H9 (cell line): ENCODE measurements around the gene HBS1L. TPM values are rescaled to one million over a fixed set of nuclear protein-coding genes. Genes with fewer than 3 reads are reported as not detected.

ENCODE experiments used
- DNase-seq: peaks from one replicate; pipeline ENCODE4 v3.0.0-alpha.2; 2017
- H2AFZ ChIP-seq: one replicate; pipeline ENCODE4 v1.6.1; 2013; ENCODE audit warnings: mild to moderate bottlenecking, low read length, control low read depth, moderate library complexity
- H2AK5ac ChIP-seq: 2 replicates; pipeline ENCODE4 v1.6.1; 2013; ENCODE audit warnings: low read length, control low read depth, mixed read lengths; ENCODE audit not compliant: insufficient read length
- H2BK120ac ChIP-seq: one replicate; pipeline ENCODE4 v1.6.1; 2013; ENCODE audit warnings: low read depth, mild to moderate bottlenecking, low read length, control low read depth, inconsistent platforms; ENCODE audit not compliant: poor library complexity, severe bottlenecking
- H2BK12ac ChIP-seq: 2 replicates; pipeline ENCODE4 v1.6.1; 2013; ENCODE audit warnings: low read length, control low read depth, mixed read lengths, low read depth; ENCODE audit not compliant: insufficient read length
- H2BK15ac ChIP-seq: 2 replicates; pipeline ENCODE4 v1.6.1; 2013; ENCODE audit warnings: low read depth, low read length, control low read depth
- H2BK20ac ChIP-seq: one replicate; pipeline ENCODE4 v1.6.1; 2013; ENCODE audit warnings: low read depth, mild to moderate bottlenecking, low read length, control low read depth, inconsistent platforms; ENCODE audit not compliant: poor library complexity, severe bottlenecking
- H2BK5ac ChIP-seq: 2 replicates; pipeline ENCODE4 v1.6.1; 2013; ENCODE audit warnings: low read length, control low read depth, mixed read lengths; ENCODE audit not compliant: insufficient read length
- H3K14ac ChIP-seq: 2 replicates; pipeline ENCODE4 v1.6.1; 2013; ENCODE audit warnings: low read length, control low read depth; ENCODE audit not compliant: insufficient read depth
- H3K18ac ChIP-seq: 2 replicates; pipeline ENCODE4 v1.6.1; 2013; ENCODE audit warnings: low read depth, mild to moderate bottlenecking, mixed read lengths, low read length, control low read depth; ENCODE audit not compliant: insufficient read length
- H3K23ac ChIP-seq: 2 replicates; pipeline ENCODE4 v1.6.1; 2013; ENCODE audit warnings: low read length, control low read depth, mixed read lengths, low read depth; ENCODE audit not compliant: insufficient read length
- H3K23me2 ChIP-seq: 2 replicates; pipeline ENCODE4 v1.6.1; 2013; ENCODE audit warnings: low read depth, mild to moderate bottlenecking, mixed read lengths, low read length, control low read depth; ENCODE audit not compliant: insufficient read length, poor library complexity, severe bottlenecking
- H3K27ac ChIP-seq: 2 replicates; pipeline ENCODE4 v1.5.1; 2013; ENCODE audit warnings: low read length, control low read depth, mixed read lengths, low read depth; ENCODE audit not compliant: insufficient read length
- H3K27me3 ChIP-seq: 2 replicates; pipeline ENCODE4 v1.6.1; 2013; ENCODE audit warnings: low read length, control low read depth, inconsistent platforms; ENCODE audit not compliant: insufficient read depth
- H3K4ac ChIP-seq: 2 replicates; pipeline ENCODE4 v1.6.1; 2013; ENCODE audit warnings: low read depth, mild to moderate bottlenecking, control low read depth, inconsistent platforms, low read length, moderate library complexity
- H3K4me1 ChIP-seq: 2 replicates; pipeline ENCODE4 v1.6.1; 2013; ENCODE audit warnings: low read length, control low read depth, inconsistent platforms; ENCODE audit not compliant: insufficient read depth
- H3K4me2 ChIP-seq: 2 replicates; pipeline ENCODE4 v1.6.1; 2013; ENCODE audit warnings: low read length, control low read depth, mixed read lengths; ENCODE audit not compliant: insufficient read length, insufficient read depth
- H3K56ac ChIP-seq: 2 replicates; pipeline ENCODE4 v1.6.1; 2013; ENCODE audit warnings: low read depth, mild to moderate bottlenecking, mixed read lengths, low read length, control low read depth; ENCODE audit not compliant: insufficient read length
- H3K79me1 ChIP-seq: 2 replicates; pipeline ENCODE4 v1.6.1; 2013; ENCODE audit warnings: low read depth, mild to moderate bottlenecking, moderate library complexity, low read length, control low read depth, inconsistent platforms; ENCODE audit not compliant: insufficient read depth, poor library complexity, severe bottlenecking
- H3K79me2 ChIP-seq: 2 replicates; pipeline ENCODE4 v1.6.1; 2013; ENCODE audit warnings: low read length, control low read depth, inconsistent platforms; ENCODE audit not compliant: insufficient read depth
- H3K9ac ChIP-seq: 2 replicates; pipeline ENCODE4 v1.6.1; 2013; ENCODE audit warnings: low read length, control low read depth, mixed read lengths; ENCODE audit not compliant: insufficient read length; ENCODE audit errors: extremely low read depth
- H3K9me3 ChIP-seq: one replicate; pipeline ENCODE4 v1.6.1; 2013; ENCODE audit warnings: low read depth, low read length, inconsistent platforms; ENCODE audit not compliant: control insufficient read depth
- H3T11ph ChIP-seq: one replicate; pipeline ENCODE4 v1.6.1; 2013; ENCODE audit warnings: mild to moderate bottlenecking, low read length, control low read depth, inconsistent platforms
- H4K20me1 ChIP-seq: one replicate; pipeline ENCODE4 v1.6.1; 2013; ENCODE audit not compliant: control insufficient read depth, insufficient read length, insufficient read depth
- H4K5ac ChIP-seq: 2 replicates; pipeline ENCODE4 v1.6.1; 2013; ENCODE audit warnings: low read depth, mild to moderate bottlenecking, mixed read lengths, low read length, control low read depth; ENCODE audit not compliant: insufficient read length
- H4K8ac ChIP-seq: replicated peaks from 2 replicates; pipeline ENCODE4 v1.6.1; 2013; ENCODE audit warnings: low read length, control low read depth, mixed read lengths, low read depth; ENCODE audit not compliant: insufficient read length
- H4K91ac ChIP-seq: 2 replicates; pipeline ENCODE4 v1.6.1; 2013; ENCODE audit warnings: low read depth, mild to moderate bottlenecking, moderate library complexity, mixed read lengths, low read length, control low read depth; ENCODE audit not compliant: insufficient read length
- H3K27ac Mint-ChIP-seq, 3 experiments: 2 replicates in 2 of 3; 3 replicates in 1 of 3; pipeline ENCODE4 v1.8.0; 2020 to 2021; ENCODE audit warnings: mixed read lengths in 3 of 3, mild to moderate bottlenecking in 1 of 3, moderate library complexity in 1 of 3
- H3K27me3 Mint-ChIP-seq: 2 replicates; pipeline ENCODE4 v1.8.0; 2021; ENCODE audit warnings: low read depth, mild to moderate bottlenecking, moderate library complexity, mixed read lengths
- H3K36me3 Mint-ChIP-seq, 3 experiments: 2 replicates in 2 of 3; 3 replicates in 1 of 3; pipeline ENCODE4 v1.8.0; 2020 to 2021; ENCODE audit warnings: low read depth in 3 of 3, mixed read lengths in 3 of 3; ENCODE audit not compliant: insufficient read depth in 1 of 3
- H3K4me1 Mint-ChIP-seq, 2 experiments: 2 replicates each; pipeline ENCODE4 v1.8.0; 2020; ENCODE audit warnings: mixed read lengths in 2 of 2
- H3K4me3 Mint-ChIP-seq, 2 experiments: 2 replicates in 1 of 2; 3 replicates in 1 of 2; pipeline ENCODE4 v1.8.0; 2020 to 2021; ENCODE audit warnings: mild to moderate bottlenecking in 2 of 2, mixed read lengths in 2 of 2, moderate library complexity in 1 of 2
- H3K9me3 Mint-ChIP-seq, 2 experiments: 2 replicates in 1 of 2; 3 replicates in 1 of 2; pipeline ENCODE4 v1.8.0; 2020; ENCODE audit warnings: mild to moderate bottlenecking in 2 of 2, mixed read lengths in 2 of 2, moderate library complexity in 1 of 2
- WGBS: extraction: QIAGEN DNeasy Blood & Tissue Kit; methylation state at CpG from one replicate; pipeline ENCODE4 v1.1.7; 2013; ENCODE audit warnings: missing lambda C conversion rate, low lambda C conversion rate, mixed read lengths; ENCODE audit not compliant: insufficient read length; ENCODE audit errors: extremely low coverage; 5-methylcytosine and 5-hydroxymethylcytosine counted together
- total RNA-seq: library from RNA; stranded (reverse); gene quantifications from 2 replicates; pipeline ENCODE4 v1.2.1, GENCODE V29; 2021
- TF ChIP-seq, protein P1 (sequence below): fragments of 200-600 bp; sonication (generic); conservative IDR thresholded peaks from 3 replicates; pipeline ENCODE4 v1.8.0; 2021; ENCODE audit warnings: antibody characterized with exemption, mild to moderate bottlenecking

HBS1L gene
- total RNA-seq, 1 experiment from 2014 or later = 110 TPM

DNA sequence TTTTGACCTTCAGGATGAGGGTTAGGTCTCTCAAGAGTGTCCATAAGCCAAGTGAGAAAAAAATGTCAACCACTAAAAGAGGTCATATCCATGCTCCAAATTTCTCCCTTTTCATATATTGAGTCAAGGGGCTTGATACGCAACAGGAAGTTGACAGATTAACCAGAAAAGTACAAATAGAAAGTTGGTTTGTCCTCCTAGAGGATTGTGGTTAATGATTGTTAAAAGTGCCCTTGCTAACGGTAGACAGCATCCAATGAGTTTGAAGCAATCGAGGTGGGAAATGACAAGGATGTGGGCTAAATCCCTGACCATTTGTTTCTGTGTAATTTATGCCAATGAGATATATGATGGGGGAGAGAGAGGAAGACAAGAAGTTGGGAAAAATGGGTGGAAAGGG lies 18.1 kb upstream of the HBS1L start:
- no peaks in the 10 kb centered on the region for H3K36me3 Mint-ChIP-seq
- H3K27me3 Mint-ChIP-seq = no peaks in the 10 kb centered on the region
- no CpG with 5 or more reads among the region's 3 CpGs for WGBS
- H3T11ph ChIP-seq = no peak overlapping the region
- no peak overlapping the region for H3K4ac ChIP-seq
- H3K14ac ChIP-seq = no peak overlapping the region
- no peak overlapping the region for H2BK12ac ChIP-seq
- no peak overlapping the region for H2BK120ac ChIP-seq
- H3K56ac ChIP-seq = no peak overlapping the region
- H2AFZ ChIP-seq = no peak overlapping the region
- TF ChIP-seq, protein P1, sequence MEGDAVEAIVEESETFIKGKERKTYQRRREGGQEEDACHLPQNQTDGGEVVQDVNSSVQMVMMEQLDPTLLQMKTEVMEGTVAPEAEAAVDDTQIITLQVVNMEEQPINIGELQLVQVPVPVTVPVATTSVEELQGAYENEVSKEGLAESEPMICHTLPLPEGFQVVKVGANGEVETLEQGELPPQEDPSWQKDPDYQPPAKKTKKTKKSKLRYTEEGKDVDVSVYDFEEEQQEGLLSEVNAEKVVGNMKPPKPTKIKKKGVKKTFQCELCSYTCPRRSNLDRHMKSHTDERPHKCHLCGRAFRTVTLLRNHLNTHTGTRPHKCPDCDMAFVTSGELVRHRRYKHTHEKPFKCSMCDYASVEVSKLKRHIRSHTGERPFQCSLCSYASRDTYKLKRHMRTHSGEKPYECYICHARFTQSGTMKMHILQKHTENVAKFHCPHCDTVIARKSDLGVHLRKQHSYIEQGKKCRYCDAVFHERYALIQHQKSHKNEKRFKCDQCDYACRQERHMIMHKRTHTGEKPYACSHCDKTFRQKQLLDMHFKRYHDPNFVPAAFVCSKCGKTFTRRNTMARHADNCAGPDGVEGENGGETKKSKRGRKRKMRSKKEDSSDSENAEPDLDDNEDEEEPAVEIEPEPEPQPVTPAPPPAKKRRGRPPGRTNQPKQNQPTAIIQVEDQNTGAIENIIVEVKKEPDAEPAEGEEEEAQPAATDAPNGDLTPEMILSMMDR = no peak
- no peak overlapping the region for H3K4me2 ChIP-seq
- H3K27me3 ChIP-seq = no peaks in the 10 kb centered on the region
- H3K9me3 ChIP-seq = no peaks in the 10 kb centered on the region
- no peak overlapping the region for H3K4me3 Mint-ChIP-seq
- no peak overlapping the region for H2BK20ac ChIP-seq
- H3K23me2 ChIP-seq = no peaks in the 10 kb centered on the region
- H4K5ac ChIP-seq = no peak overlapping the region
- no peak overlapping the region for H3K27ac ChIP-seq
- H3K79me2 ChIP-seq = no peaks in the 10 kb centered on the region
- H3K27ac Mint-ChIP-seq = no peak overlapping the region
- H3K4me1 Mint-ChIP-seq = peaks cover 3 to 8% of the 10 kb centered on the region in 2 experiments; a peak in 3 of 4 replicates
- H4K20me1 ChIP-seq = no peaks in the 10 kb centered on the region
- H3K9me3 Mint-ChIP-seq = no peaks in the 10 kb centered on the region; a peak in 1 of 5 replicates
- DNase-seq = no peak
- no peak overlapping the region for H3K9ac ChIP-seq
- H4K91ac ChIP-seq = no peak overlapping the region
- no peak overlapping the region for H3K23ac ChIP-seq
- no peaks in the 10 kb centered on the region for H3K4me1 ChIP-seq
- H2BK15ac ChIP-seq = no peak overlapping the region
- H3K18ac ChIP-seq = no peak overlapping the region
- no peak overlapping the region for H4K8ac ChIP-seq
- H2BK5ac ChIP-seq = no peak overlapping the region
- no peak overlapping the region for H2AK5ac ChIP-seq
- H3K79me1 ChIP-seq = no peaks in the 10 kb centered on the region
